HepG2 (cell line): ENCODE results near the gene E2F8. TPM values are rescaled to one million over a fixed set of nuclear protein-coding genes. Genes with fewer than 3 reads are reported as not detected.
"Not testable (repeated sequence)": the region's sequence is repeated elsewhere in the genome, so short reads cannot be mapped to it uniquely, and the experiment has no call there.

Experiments used
- ATAC-seq: fragments of 200-7000 bp; cut with Tn5 transposase; 3 replicates; pipeline ENCODE4 v1.9.1; 2020; ENCODE audit warnings: mild to moderate bottlenecking, moderate library complexity
- BruUV-seq: library from RNA; stranded (reverse); fragments of 400-500 nt; replicated peaks from 2 replicates; lab custom pipeline; 2021; lab: Mats Ljungman, UMichigan
- CTCF ChIA-PET: fragments of 300-600 bp; formaldehyde crosslinking; extraction: SDS; loops from one replicate; lab custom pipeline; 2021; ENCODE audit warnings: low total read pairs, inconsistent platforms, low intra/inter-chr PET ratio; lab: Yijun Ruan, JAX
- POLR2A ChIA-PET: fragments of 350-600 bp; sonication (Branson Sonifier 250); formaldehyde crosslinking; loops from one replicate; lab custom pipeline; 2020; ENCODE audit warnings: antibody characterized with exemption, inconsistent platforms; lab: Yijun Ruan, JAX
- DNase-seq: peaks from one replicate; pipeline ENCODE4 v3.0.0-alpha.2; 2015; ENCODE audit warnings: low spot score
- FAIRE-seq: peaks from 3 replicates; lab custom pipeline; 2011; peaks lifted over from hg19 to GRCh38; lab: Jason Lieb, UNC
- H2AFZ ChIP-seq: one replicate; pipeline ENCODE4 v1.6.1; 2011; ENCODE audit warnings: low read length, inconsistent platforms
- H3K27ac ChIP-seq: fragments of 300-600 bp; 3 replicates; pipeline ENCODE4 v1.8.0; 2011; ENCODE audit warnings: mixed run types, mild to moderate bottlenecking, mixed read lengths, low read length, inconsistent platforms; ENCODE audit not compliant: insufficient read depth; ENCODE audit errors: extremely low read length
- H3K27me3 ChIP-seq, 2 experiments: fragments of 200-600 bp in 1 of 2; 2 replicates in 1 of 2; 3 replicates in 1 of 2; pipeline versions ENCODE4 v1.6.0 to v1.8.0; 2011; ENCODE audit warnings: low read length in 2 of 2, mild to moderate bottlenecking in 2 of 2, moderate library complexity in 2 of 2, inconsistent platforms in 1 of 2; ENCODE audit not compliant: insufficient read depth in 2 of 2, control insufficient read depth in 1 of 2
- H3K36me3 ChIP-seq, 2 experiments: fragments of 200-600 bp in 1 of 2; replicated peaks in 1 of 2; 2 replicates in 1 of 2; 3 replicates in 1 of 2; pipeline versions ENCODE4 v1.5.1 to v1.8.0; 2011; ENCODE audit warnings: low read length in 2 of 2, inconsistent platforms in 1 of 2; ENCODE audit not compliant: insufficient read depth in 2 of 2, control insufficient read depth in 1 of 2
- H3K4me1 ChIP-seq: 2 replicates; pipeline ENCODE4 v1.5.1; 2012; ENCODE audit warnings: low read length, inconsistent platforms; ENCODE audit not compliant: insufficient read depth
- H3K4me2 ChIP-seq: 2 replicates; pipeline ENCODE4 v1.6.0; 2011; ENCODE audit warnings: low read depth, low read length, inconsistent platforms
- H3K4me3 ChIP-seq, 3 experiments: fragments of 200-600 bp in 1 of 3; sonication (generic), shearing (Covaris generic) in 1 of 3; replicated peaks in 1 of 3; 2 replicates each; pipeline ENCODE4 v1.5.1; 2011 to 2016; ENCODE audit warnings: low read length in 3 of 3, inconsistent platforms in 2 of 3, low read depth in 2 of 3, mild to moderate bottlenecking in 2 of 3, control low read depth in 1 of 3, mixed read lengths in 1 of 3; ENCODE audit not compliant: insufficient read depth in 1 of 3
- H3K79me2 ChIP-seq: one replicate; pipeline ENCODE4 v1.6.1; 2011; ENCODE audit warnings: low read length, inconsistent platforms; ENCODE audit not compliant: insufficient read depth
- H3K9ac ChIP-seq: 2 replicates; pipeline ENCODE4 v1.6.0; 2011; ENCODE audit warnings: mild to moderate bottlenecking, low read depth, low read length, inconsistent platforms; ENCODE audit not compliant: insufficient read depth
- H3K9me3 ChIP-seq: 2 replicates; pipeline ENCODE4 v1.5.1; 2012; ENCODE audit warnings: mild to moderate bottlenecking, low read length
- H4K20me1 ChIP-seq: 2 replicates; pipeline ENCODE4 v1.6.0; 2011; ENCODE audit warnings: inconsistent platforms, mild to moderate bottlenecking, low read length, moderate library complexity; ENCODE audit not compliant: insufficient read depth
- KMT2B ChIP-seq: IDR thresholded peaks from 2 replicates; pipeline ENCODE4 v1.6.1; 2016; ENCODE audit warnings: missing genetic modification reagents, missing compliant biosample characterization
- NFRKB ChIP-seq: fragments of 450-650 bp; IDR thresholded peaks from 2 replicates; pipeline ENCODE4 v1.6.1; 2017
- NFYC ChIP-seq: IDR thresholded peaks from 2 replicates; pipeline ENCODE4 v1.6.1; 2016; ENCODE audit warnings: missing genetic modification reagents, missing compliant biosample characterization
- NRL ChIP-seq: sonication (generic); formaldehyde crosslinking; IDR thresholded peaks from 2 replicates; pipeline ENCODE4 v1.5.0; 2020; ENCODE audit warnings: missing genetic modification reagents, mild to moderate bottlenecking, moderate library complexity, borderline replicate concordance
- SMC3 ChIP-seq: IDR thresholded peaks from 2 replicates; pipeline ENCODE4 v1.6.1; 2011; ENCODE audit warnings: low read length, improper control_type of control experiment
- SNRNP70 ChIP-seq: fragments of 200-400 bp; formaldehyde crosslinking; IDR thresholded peaks from 2 replicates; pipeline ENCODE4 v1.6.1; 2017; ENCODE audit warnings: mild to moderate bottlenecking, low read depth, low read length, moderate library complexity
- ZEB1 ChIP-seq: IDR thresholded peaks from 2 replicates; pipeline ENCODE4 v1.6.1; 2012; ENCODE audit warnings: mild to moderate bottlenecking, low read depth, inconsistent platforms; ENCODE audit not compliant: insufficient replicate concordance
- ZNF335 ChIP-seq: sonication (generic); formaldehyde crosslinking; IDR thresholded peaks from 2 replicates; pipeline ENCODE4 v1.4.0; 2020; ENCODE audit warnings: missing genetic modification reagents
- ZNF431 ChIP-seq: sonication (generic); formaldehyde crosslinking; IDR thresholded peaks from 2 replicates; pipeline ENCODE4 v1.9.0; 2022; ENCODE audit warnings: missing genetic modification reagents, low read depth, mild to moderate bottlenecking, borderline replicate concordance
- ZNF558 ChIP-seq: sonication (generic); formaldehyde crosslinking; IDR thresholded peaks from 2 replicates; pipeline ENCODE4 v1.9.0; 2022; ENCODE audit warnings: mild to moderate bottlenecking, missing genetic modification reagents, borderline replicate concordance
- ZNF576 ChIP-seq: sonication (generic); formaldehyde crosslinking; IDR thresholded peaks from 2 replicates; pipeline ENCODE4 v1.4.0; 2020; ENCODE audit warnings: mild to moderate bottlenecking, missing genetic modification reagents
- WGBS: methylation state at CpG from one replicate; pipeline ENCODE4 v1.1.6; 2017; ENCODE audit warnings: low lambda C conversion rate; 5-methylcytosine and 5-hydroxymethylcytosine counted together
- in situ Hi-C: cut with HindIII; loops from 2 replicates; pipeline ENCODE4 v1.10.0; 2017; ENCODE audit warnings: low pct_unique_long_range_greater_than_20kb; ENCODE audit not compliant: extremely low pct_ligation_motif_present
- intact Hi-C: fragments of 100-400 bp; cut with micrococcal nuclease; formaldehyde crosslinking; loops from one replicate; pipeline ENCODE4 v1.10.0; 2022; ENCODE audit not compliant: unreplicated experiment
- polyA plus RNA-seq, 8 experiments: library from polyadenylated mRNA; depleted of rRNA in 3 of 8; stranded (reverse) in 7 of 8; unstranded in 1 of 8; fragments of >200 nt; fragmentation: Illumina TruSeq in 4 of 8; extraction: Trizol in 4 of 8; gene quantifications; 2 replicates each; pipeline versions ENCODE4 v1.2.1 to v1.2.3, GENCODE V29; 2011 to 2016; ENCODE audit warnings: low read depth in 4 of 8, missing spikeins in 1 of 8, mixed read lengths in 1 of 8; ENCODE audit not compliant: insufficient read depth in 1 of 8
- total RNA-seq, 5 experiments: library from RNA; depleted of rRNA; stranded (reverse); fragments of >200 nt; fragmentation: Illumina TruSeq; extraction: Trizol; gene quantifications; 2 replicates each; pipeline ENCODE4 v1.2.3, GENCODE V29; 2016; ENCODE audit warnings: low read depth in 1 of 5
- TF ChIP-seq, protein P1 (sequence below): sonication (generic); formaldehyde crosslinking; IDR thresholded peaks from 2 replicates; pipeline ENCODE4 v1.4.0; 2020; ENCODE audit warnings: low read depth, mild to moderate bottlenecking, missing genetic modification reagents
- TF ChIP-seq, protein P2 (sequence below): sonication (generic); formaldehyde crosslinking; IDR thresholded peaks from 2 replicates; pipeline ENCODE4 v1.4.0; 2020; ENCODE audit warnings: mild to moderate bottlenecking, missing genetic modification reagents

The E2F8 gene
- total and polyA plus RNA-seq, 2 of the 13 experiments (the other 11 are each of a cell fraction or from before 2014, with no cell fraction given), result 3.3 to 8.9 TPM

- POLR2A ChIA-PET, result not testable (repeated sequence)
These were observed 13.7 kb upstream of the E2F8 start for GRCh38 chr11:19254441-19254840.

GRCh38 chr11:19253817-19254216, 13.1 kb upstream of the E2F8 start:
- Histone ChIP-seq H3K79me2 (no peaks in the 10 kb centered on the region), H3K4me1 (peaks cover 8% of the 10 kb centered on the region), H2AFZ (no peak overlapping the region), H4K20me1 (no peaks in the 10 kb centered on the region), H3K27ac (no peak overlapping the region), H3K9ac (no peak overlapping the region), H3K4me3 (no peak overlapping the region), H3K4me2 (no peak overlapping the region), H3K9me3 (no peaks in the 10 kb centered on the region), H3K27me3 (peaks cover 0 to 7% of the 10 kb centered on the region in 2 experiments; a peak in 2 of 5 replicates), H3K36me3 (no peaks in the 10 kb centered on the region)
- 2% methylated on average over 3 of the region's 3 CpGs for WGBS
- ChIA-PET CTCF (no interaction called here), POLR2A (no interaction called here)
- ATAC-seq (no peak), DNase-seq (no peak), FAIRE-seq (no peak)
- in situ Hi-C loops, result no loop called here
- BruUV-seq, result no TSS peak
- intact Hi-C loops, result loop anchor here (10.0 kb wide), 1 partner anchor 179 kb away; no protein-coding TSS in a partner anchor
- TF ChIP-seq ZNF335 (CRISPR knock-in tag) (no peak), ZNF558 (CRISPR knock-in tag) (no peak), KMT2B (CRISPR knock-in tag) (no peak), NRL (no peak), ZNF576 (CRISPR knock-in tag) (no peak), NFRKB (no peak), SMC3 (no peak), ZEB1 (no peak), SNRNP70 (no peak), NFYC (CRISPR knock-in tag) (no peak)
- TF ChIP-seq, protein P1, sequence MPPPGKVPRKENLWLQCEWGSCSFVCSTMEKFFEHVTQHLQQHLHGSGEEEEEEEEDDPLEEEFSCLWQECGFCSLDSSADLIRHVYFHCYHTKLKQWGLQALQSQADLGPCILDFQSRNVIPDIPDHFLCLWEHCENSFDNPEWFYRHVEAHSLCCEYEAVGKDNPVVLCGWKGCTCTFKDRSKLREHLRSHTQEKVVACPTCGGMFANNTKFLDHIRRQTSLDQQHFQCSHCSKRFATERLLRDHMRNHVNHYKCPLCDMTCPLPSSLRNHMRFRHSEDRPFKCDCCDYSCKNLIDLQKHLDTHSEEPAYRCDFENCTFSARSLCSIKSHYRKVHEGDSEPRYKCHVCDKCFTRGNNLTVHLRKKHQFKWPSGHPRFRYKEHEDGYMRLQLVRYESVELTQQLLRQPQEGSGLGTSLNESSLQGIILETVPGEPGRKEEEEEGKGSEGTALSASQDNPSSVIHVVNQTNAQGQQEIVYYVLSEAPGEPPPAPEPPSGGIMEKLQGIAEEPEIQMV (CRISPR knock-in tag), result no peak
- TF ChIP-seq, protein P2, sequence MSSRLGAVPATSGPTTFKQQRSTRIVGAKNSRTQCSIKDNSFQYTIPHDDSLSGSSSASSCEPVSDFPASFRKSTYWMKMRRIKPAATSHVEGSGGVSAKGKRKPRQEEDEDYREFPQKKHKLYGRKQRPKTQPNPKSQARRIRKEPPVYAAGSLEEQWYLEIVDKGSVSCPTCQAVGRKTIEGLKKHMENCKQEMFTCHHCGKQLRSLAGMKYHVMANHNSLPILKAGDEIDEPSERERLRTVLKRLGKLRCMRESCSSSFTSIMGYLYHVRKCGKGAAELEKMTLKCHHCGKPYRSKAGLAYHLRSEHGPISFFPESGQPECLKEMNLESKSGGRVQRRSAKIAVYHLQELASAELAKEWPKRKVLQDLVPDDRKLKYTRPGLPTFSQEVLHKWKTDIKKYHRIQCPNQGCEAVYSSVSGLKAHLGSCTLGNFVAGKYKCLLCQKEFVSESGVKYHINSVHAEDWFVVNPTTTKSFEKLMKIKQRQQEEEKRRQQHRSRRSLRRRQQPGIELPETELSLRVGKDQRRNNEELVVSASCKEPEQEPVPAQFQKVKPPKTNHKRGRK (CRISPR knock-in tag), result no peak

More at GRCh38 chr11:19254441-19254840, 13.7 kb upstream of the E2F8 start:
- ATAC-seq, H2AFZ ChIP-seq, H3K4me1 ChIP-seq, H3K27ac ChIP-seq, H4K20me1 ChIP-seq, H3K27me3 ChIP-seq, H3K9ac ChIP-seq, CTCF ChIA-PET, FAIRE-seq, H3K36me3 ChIP-seq, H3K79me2 ChIP-seq, H3K4me3 ChIP-seq, in situ Hi-C loops, H3K4me2 ChIP-seq, DNase-seq, BruUV-seq, H3K9me3 ChIP-seq: not testable (repeated sequence)
- 0% methylated on average over 3 of the region's 3 CpGs for WGBS
- TF ChIP-seq ZNF431 (CRISPR knock-in tag), result 0 out of 2 replicates have a peak, but pooled peaks have one; percentile 41
- intact Hi-C loops, result loop anchor here (10.0 kb wide), 1 partner anchor 180 kb away; no protein-coding TSS in a partner anchor
